HG03066 (cell line): ENCODE measurements around the gene ANKRD27.
A peak's percentile ranks its signal among the peaks of the same experiment; 100 is the strongest.
"Not testable (repeated sequence)": the region's sequence is repeated elsewhere in the genome, so short reads cannot be mapped to it uniquely, and the experiment has no call there.

Experiments used
- ATAC-seq: cut with Tn5 transposase; IDR thresholded peaks from one replicate; pipeline ENCODE4 v1.9.1; 2021; ENCODE audit warnings: low read depth; ENCODE audit not compliant: unreplicated experiment

ANKRD27 gene

DNA sequence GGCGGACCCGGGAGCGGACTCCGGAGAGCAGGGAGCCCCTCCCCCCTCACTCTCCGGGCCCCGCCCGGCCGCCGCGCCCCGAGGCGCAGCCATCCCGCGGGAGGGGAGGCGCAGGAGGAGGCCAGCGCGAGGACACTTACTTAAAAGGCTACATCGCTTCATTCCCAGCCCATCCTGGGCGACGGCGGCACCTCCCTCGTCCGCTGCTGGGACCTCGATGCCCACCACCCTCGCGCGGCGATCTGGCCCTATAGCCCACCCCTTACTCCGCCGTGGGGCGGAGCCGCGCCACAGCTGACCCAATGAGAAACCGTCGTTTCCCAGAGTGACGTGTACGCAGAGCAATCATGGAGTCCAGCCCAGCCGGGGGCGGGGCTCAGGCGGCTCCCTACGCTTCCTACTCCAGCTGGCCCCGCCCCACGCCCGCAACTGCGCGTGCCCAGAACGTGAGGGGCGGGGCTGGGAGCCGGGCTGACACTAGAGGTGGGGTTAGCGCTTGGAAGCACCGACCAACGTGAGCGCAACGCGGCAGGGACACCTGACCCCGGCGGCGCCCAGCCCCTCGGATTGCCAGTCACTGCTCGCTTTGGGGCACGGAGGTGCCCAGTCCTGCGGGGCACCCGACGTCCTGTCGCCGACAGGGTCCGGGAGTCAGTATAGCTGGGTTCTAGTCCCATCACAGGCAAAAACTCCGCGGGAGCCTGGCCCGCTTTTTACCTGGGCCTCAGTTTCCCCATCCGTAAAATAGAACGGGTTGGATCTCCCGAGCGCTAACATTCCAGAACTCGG is at the start of gene ANKRD27:
Gene ANKRD27 (minus strand): TSS at position 250 of the 789 bp plus-strand sequence. CDS start 16,165 bp downstream, outside the sequence.
- peak; percentile 95 for ATAC-seq

DNA sequence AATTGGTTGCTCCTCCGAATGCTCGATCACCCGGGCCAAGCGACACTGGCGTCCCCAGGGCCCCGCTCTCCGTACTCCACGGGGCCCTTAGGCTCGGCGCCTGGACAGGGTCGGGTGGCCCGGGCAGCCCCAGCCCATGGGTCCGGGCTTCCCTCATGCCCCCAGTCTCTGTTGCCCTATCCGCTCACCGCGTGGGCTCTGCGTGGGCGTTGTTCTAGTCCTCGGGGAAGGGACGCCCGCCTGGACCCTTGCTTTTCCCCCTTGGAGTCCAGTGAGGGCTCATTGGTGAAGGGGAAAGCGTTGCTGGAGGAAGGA is 45.9 kb upstream of the ANKRD27 start:
- no peak for ATAC-seq

DNA sequence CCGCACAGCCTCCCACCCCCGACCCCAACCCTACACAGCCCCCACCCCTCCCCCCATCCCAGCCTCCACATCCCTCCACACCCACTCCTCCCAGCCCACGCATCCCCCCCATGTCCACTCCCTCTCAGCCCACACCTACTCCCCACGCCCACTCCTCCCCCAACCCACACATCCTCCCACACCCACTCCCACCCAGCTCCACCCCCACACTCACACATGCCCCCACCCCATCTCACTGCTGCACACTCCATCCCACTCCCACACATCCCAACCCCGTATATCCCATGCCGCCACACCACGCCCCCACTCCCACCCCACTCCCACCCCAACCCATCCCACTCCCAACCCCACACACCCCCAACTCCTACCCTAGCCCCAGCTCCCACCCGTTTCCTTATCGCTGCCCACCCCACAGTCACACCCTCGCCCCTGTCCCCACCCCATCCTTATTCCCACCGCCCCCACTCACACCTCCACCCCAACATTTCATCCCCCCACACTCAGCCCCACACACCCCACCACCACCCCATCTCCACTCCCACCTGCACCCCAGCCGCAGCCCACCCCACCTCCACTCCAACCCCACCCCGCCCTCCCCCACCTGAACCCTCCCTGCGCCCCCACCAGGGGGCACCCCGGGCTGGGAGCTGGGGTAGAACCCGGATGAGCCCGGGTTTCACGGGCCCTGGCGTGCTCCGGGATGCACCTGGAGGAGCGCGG is 45.4 kb upstream of the ANKRD27 start:
- ATAC-seq, result no peak

DNA sequence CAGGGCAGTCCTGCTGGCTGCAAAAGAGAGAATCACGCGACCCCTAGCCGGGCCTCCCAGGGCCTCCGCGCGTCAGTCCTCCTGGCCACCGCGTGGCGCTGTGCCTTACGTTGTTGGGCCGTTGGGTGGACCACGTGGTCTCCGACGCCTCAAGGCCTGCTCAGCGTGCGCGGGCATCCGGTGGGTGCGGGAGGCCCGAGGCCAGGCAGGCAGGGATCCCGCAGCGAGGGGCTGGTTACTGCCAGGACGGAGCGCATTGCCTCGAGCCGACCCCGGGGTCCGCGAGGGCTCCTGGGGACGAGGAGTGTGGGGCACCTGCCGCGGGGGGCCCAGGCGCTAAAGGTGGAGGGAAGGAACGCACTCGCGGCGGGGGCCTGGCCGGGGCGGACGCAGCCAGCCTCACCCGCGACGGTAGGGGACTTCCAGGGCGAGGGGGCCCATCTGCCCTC is 44.7 kb upstream of the ANKRD27 start, which contains the start of gene TDRD12:
Gene TDRD12 (plus strand): TSS at position 157 of the 449 bp plus-strand sequence. CDS start 306 bp downstream, outside the sequence.
- peak; percentile 58 for ATAC-seq

DNA sequence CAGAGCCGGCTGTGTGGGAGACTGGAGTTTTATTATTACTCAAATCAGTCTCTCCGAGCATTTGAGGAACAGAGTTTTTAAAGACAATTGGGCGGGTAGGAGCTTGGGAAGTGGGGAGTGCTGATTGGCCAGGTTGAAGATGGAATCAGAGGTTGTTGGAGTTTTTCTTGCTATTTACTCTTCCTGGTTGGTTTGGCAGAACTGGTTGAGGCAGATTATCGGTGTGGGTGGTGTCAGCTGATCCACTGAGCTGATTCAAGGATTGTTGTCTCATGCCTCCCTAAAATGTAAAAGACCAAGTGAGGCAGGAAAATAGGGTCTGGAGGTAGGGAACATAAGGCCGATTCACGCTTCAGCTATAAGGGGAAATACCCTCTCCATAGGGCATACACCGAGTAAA is 43.3 kb upstream of the ANKRD27 start:
- no peak for ATAC-seq

DNA sequence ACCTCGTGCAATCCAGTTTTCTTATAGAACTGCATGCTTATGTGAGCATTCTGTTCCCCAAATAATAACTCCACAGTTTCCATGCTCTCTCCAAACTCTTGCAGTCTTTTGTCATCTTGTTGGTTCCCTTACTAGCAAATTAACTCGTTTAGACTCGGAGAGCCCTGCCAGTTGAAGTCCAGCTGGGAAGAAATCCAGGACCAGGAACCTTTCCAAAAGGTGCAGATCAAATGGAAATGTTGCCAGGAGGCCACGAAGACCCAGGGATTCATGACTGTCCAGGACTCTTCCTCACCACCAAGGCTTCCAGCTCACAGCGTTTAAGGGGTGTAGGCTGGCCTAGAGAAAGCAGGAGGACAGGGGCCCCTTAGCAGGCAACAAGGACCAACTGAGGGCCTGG is 42.5 kb upstream of the ANKRD27 start:
- no peak for ATAC-seq

DNA sequence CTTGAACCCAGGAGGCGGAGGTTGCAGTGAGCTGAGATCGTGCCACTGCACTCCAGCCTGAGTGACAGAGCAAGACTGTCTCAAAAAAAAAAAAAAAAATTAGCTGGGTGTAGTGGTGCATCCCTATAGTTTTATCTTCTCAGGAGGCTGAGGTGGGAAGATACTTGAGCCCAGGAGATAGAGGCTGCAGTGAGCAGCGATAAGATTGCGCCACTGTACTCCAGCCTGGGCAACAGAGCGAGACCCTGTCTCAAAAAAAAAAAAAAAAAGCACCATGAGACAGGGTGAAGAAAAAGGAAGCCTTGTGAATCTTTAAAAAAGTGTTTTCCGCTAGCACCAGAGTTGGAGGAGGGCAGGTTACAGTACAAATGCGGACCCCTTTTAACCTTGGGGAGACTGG is 41.2 kb upstream of the ANKRD27 start:
- not testable (repeated sequence) for ATAC-seq

DNA sequence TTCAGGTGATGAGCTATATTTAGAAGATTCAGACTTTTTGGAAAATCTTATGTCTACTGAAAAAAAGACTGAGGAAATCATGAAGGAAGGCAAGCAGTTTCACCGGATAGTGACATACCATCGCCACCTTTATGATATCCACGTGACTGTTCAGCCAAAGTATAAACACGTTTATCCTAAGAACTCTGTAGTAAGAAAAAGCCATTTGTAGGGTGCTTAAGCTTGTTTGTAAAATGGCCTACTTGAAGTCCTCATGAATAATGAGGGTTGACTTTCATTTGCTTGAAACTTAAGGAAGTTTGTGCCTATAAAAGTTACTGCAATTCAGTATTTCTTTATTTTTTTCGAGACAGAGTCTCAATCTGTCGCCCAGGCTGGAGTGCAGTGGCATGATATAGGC is 36.8 kb upstream of the ANKRD27 start:
- no peak for ATAC-seq

DNA sequence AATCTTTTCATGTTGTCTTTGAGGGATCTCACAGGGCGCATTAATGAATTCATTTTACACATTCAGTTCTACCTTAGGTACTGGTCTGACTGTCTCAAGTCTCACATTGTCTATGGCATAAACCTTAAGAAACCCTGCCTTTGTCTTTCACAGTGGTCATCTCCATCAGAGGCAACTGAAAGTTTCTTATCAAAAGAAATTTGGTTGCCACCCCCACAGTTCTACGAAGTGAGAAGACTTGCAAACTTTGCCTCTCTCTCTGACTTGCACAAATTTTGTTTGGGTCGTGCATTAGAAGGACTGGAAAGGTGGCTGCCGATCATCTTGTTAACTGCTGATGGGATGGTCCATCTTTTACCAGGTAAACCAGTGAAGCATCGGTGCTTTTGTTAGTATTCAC is 34.1 kb upstream of the ANKRD27 start:
- ATAC-seq, result no peak

DNA sequence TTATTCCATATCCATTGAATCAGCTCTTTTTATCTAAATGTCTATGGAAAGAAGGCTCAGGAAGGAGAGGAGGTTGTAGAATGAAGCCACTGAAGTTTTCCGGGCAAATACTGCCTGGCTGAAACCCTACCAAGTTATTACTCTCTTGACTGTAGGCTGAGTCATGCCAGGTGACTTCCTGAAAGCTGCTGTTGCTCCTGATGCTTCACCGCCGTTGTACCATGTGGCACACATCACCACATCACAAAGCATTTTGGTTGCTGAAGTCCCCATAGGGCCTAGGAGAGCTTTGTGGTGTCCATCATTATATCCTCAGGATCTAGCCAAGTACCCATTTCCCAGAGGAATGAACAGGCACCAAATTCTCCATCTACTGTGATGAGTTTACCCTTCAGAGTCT is 33.5 kb upstream of the ANKRD27 start:
- no peak for ATAC-seq

DNA sequence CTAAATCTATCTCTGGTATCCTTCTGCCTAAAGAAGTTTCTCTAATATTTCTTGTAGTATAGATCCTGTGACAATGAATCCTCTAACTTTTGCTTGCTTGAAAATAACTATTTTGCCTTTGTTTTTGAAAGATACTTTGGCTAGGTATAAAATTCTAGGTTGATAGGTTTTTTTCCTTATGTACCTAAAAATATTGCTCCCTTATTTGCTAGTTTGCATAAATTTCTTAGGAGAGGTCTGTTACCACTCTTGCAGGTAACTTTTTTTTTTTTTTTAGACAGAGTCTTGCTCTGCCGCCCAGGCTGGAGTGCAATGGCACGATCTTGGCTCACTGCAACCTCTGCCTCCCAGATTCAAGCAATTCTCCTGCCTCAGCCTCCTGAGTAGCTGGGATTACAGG is 29.0 kb upstream of the ANKRD27 start:
- not testable (repeated sequence) for ATAC-seq

DNA sequence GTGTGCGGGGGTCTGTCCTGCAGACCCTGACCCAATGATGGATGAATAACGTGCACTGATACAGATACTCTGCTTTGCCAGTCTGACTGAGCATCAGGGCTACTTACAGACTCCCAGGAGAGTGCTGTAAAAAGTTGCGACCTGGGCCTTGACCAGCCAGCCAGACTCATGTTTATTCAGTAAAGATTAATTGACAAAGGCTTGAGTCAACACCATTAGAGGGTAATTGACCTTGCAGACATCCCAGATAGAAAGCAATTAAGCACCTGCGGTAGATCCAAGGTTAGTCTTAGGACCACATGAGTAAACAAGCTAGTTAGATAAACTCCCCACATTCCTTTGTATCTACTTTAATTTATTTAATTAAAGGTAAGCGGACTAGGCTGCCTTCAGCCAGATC is 27.0 kb upstream of the ANKRD27 start:
- no peak for ATAC-seq

DNA sequence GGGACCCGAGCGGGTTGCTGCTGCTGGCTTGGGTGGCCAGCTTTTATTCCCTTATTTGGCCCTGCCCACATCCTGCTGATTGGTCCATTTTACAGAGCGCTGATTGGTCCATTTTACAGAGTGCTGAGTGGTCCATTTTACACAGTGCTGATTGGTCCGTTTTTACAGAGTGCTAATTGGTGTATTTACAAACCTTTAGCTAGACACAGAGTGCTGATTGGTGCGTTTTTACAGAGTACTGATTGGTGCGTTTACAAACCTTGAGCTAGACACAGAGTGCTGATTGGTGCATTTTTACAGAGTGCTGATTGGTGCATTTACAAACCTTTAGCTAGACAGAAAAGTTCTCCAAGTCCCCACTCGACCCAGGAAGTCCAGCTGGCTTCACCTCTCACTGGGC is 25.1 kb upstream of the ANKRD27 start:
- ATAC-seq, result not testable (repeated sequence)

DNA sequence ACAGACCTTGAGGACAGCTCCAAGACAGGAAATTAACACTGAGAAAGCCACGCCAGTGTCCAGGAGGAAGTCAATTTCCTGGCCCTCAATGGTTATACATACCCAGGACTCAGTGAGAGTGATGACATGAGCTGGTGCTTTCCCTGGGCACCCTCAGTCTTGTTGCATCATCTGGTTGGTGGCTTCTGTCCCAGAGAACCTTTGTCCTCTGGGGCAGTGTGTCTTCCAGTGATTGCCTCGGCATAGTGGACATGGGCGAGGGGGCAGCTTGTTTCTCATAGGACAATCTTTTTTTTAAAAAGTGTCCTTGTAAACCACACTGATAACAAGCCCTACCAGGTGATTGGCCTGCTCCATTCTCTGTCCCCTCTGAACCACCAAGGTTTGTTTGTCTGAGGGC is 21.8 kb upstream of the ANKRD27 start:
- ATAC-seq, result not testable (repeated sequence)

DNA sequence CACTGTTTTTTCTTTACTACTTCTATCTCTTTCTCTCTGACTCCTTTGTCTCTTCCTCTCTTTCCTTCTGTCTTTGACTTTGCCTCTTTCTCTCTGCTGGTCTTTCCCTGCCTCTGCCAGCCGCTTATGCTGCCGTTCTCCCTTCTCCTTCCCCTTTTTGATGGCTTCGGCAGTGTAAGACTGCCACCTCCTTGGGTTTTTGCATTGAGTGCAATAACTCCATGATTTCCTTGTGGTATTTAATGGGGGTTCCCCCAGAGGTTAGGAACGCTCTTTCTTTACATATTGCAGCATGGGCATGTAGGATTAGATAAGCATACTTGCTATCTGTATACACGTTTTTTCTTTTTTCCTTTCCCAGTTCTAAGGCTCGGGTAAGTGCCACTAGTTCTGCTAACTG is 20.5 kb upstream of the ANKRD27 start:
- not testable (repeated sequence) for ATAC-seq

DNA sequence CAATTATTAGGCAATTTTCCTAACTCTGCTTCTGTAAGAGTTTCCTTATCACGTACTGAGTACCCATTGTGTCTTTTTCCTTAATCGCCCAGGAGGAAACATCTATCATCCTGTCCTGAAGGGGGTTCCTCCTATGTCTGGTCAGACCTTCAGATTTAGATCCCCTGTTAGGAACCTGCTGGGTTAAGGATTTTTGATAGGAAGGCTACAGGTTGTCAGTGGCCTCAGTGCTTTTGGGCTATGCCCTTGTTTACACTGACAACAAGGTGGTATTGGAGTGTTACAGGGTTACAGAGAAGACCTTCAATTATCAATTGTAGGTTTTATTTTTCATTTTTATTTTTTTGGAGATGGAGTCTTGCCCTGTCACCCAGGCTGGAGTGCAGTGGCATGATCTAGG is 19.9 kb upstream of the ANKRD27 start:
- not testable (repeated sequence) for ATAC-seq

DNA sequence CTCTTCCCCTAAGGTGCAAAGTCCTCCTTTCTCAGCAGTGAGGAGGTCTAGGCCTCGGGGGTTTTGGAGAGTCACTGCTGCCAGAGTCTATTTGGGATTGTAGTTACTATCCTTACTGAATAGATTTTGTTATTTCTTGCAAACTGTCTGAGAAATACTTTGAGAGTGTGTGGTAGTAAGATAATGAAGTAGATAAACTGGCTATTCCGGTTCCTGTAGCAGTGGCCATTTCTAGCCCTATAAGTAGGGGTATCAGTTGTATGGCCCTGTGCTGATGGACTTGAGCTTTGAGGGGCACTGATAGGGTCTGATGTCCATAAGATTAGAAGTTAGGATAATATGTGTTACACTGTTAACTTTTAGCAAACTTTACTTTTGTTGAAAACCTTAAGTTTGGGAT is 19.3 kb upstream of the ANKRD27 start:
- not testable (repeated sequence) for ATAC-seq

DNA sequence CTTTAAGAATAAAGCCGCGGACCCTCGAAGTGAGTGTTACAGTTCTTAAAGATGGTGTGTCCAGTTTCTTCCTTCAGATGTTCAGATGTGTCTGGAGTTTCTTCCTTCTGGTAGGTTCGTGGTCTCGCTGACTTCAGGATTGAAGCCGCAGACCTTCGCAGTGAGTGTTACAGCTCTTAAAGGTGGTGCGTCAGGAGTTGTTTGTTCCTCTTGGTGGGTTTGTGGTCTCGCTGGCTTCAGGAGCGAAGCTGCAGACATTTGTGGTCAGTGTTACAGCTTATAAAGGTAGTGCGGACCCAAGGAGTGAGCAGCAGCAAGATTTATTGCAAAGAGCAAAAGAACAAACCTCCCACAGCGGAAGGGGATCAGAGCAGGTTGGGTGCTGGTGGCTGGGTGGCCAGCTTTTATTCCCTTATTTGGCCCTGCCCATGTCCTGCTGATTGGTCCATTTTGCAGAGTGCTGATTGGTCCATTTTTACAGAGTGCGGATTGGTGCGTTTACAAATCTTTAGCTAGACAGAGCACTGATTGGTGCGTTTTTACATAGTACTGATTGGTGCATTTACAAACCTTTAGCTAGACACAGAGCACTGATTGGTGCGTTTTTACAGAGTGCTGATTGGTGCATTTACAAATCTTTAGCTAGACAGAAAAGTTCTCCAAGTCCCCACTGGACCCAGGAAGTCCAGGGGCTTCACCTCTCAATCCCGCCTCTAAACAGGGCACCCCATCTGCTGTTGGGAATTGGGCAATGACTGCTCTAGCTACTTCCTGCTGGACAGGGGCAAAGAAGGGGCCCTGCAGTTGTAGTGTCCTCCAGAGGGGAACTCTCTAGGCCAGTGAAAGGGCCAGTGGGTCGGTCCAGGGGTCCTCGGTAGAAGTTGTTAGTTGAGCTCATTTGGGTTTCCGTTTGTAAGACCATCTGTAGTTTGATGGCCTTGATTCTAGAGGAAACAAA is 18.4 kb upstream of the ANKRD27 start:
- not testable (repeated sequence) for ATAC-seq

DNA sequence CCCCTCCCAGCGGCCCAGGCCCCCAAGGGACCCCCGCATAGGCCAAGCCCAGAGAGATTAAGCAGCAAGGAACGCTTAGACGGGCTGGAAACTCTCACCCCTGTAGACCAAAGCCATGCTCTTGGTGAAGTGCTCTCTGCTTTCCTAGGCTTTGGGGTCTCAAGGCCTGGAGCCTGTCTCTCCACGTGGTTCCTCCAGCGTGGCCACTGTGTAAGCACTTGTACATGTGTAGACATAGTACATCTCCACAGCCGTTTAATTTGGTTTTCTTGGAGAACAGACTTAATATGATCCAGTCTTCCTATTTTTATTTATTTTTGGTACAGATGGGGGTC is 17.7 kb upstream of the ANKRD27 start:
- no peak for ATAC-seq

DNA sequence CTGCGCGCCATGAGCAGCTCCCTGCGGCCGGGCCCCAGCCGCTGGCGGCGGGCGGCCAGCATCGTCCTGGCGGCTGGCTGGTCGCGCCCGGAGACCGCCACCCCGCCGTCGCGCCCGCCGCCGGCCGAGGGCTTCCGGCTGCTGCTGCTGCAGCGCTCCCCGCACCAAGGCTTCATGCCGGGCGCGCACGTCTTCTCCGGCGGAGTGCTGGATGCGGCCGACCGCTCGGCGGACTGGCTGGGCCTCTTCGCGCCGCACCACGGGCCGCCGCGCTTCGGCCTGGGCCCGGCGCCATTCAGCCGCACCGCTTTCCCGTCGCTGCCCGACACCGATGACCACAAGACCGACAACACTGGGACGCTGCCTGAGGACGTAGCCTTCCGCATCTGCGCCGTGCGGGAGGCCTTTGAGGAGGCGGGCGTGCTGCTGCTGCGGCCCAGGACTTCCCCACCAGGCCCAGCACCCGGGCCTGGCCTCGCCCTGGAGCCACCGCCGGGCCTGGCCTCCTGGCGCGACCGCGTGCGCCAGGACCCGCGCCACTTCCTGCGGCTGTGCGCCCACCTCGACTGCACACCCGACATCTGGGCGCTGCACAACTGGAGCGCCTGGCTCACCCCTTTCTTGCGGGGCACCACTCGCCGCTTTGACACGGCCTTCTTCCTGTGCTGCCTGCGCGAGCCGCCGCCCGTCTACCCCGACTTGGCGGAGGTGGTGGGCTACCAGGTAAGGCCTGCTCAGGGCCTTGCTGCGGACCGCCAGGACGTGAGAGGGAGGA is 17.2 kb upstream of the ANKRD27 start:
- peak; percentile 63 for ATAC-seq
